GM23338 (cell line): ENCODE data around the gene DTNA.

ENCODE experiments used
- EZH2 ChIP-seq: fragments of 200-600 bp; sonication (generic); IDR thresholded peaks from one replicate; pipeline ENCODE4 v1.8.0; 2017; ENCODE audit warnings: antibody characterized with exemption, mild to moderate bottlenecking, low read depth; ENCODE audit not compliant: unreplicated experiment
- EZH2phosphoT487 ChIP-seq: fragments of 200-600 bp; sonication (generic); IDR thresholded peaks from one replicate; pipeline ENCODE4 v1.8.1; 2018; ENCODE audit warnings: antibody characterized with exemption; ENCODE audit not compliant: unreplicated experiment
- POLR2AphosphoS5 ChIP-seq: IDR thresholded peaks from 2 replicates; pipeline ENCODE4 v1.6.1; 2016; ENCODE audit warnings: antibody characterized with exemption, low read depth
- TF ChIP-seq, protein P1 (sequence below): IDR thresholded peaks from one replicate; pipeline ENCODE4 v1.6.1; 2018; ENCODE audit warnings: antibody characterized with exemption; ENCODE audit not compliant: unreplicated experiment
- TF ChIP-seq, protein P2 (sequence below), 2 experiments: fragments of 200-600 bp in 1 of 2; sonication (generic) in 1 of 2; conservative IDR thresholded peaks; 2 replicates each; pipeline versions ENCODE4 v1.5.1 to v1.6.1; 2016 to 2017; ENCODE audit warnings: antibody characterized with exemption in 2 of 2, low read depth in 2 of 2, mild to moderate bottlenecking in 2 of 2, moderate library complexity in 1 of 2

DNA sequence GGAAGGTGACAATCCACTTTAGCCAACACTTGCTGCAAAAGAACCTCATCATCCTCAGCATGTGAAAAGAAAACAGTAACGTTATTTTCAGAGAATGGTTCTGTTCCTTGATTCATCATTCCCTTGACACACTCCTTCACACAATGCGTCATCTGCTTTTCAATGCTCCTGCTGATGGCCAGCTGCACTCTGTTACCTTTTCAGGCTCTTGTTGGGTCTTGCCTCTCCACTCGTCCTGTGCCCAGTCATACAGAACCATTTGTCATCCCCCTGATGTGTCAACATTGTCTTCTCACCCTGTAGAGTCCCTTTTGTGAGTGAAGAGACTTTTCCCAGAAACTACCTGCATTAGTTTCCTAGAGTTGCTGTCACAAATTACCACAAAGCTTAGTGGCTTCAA is 12.2 kb upstream of the DTNA start:
- TF ChIP-seq, protein P1, sequence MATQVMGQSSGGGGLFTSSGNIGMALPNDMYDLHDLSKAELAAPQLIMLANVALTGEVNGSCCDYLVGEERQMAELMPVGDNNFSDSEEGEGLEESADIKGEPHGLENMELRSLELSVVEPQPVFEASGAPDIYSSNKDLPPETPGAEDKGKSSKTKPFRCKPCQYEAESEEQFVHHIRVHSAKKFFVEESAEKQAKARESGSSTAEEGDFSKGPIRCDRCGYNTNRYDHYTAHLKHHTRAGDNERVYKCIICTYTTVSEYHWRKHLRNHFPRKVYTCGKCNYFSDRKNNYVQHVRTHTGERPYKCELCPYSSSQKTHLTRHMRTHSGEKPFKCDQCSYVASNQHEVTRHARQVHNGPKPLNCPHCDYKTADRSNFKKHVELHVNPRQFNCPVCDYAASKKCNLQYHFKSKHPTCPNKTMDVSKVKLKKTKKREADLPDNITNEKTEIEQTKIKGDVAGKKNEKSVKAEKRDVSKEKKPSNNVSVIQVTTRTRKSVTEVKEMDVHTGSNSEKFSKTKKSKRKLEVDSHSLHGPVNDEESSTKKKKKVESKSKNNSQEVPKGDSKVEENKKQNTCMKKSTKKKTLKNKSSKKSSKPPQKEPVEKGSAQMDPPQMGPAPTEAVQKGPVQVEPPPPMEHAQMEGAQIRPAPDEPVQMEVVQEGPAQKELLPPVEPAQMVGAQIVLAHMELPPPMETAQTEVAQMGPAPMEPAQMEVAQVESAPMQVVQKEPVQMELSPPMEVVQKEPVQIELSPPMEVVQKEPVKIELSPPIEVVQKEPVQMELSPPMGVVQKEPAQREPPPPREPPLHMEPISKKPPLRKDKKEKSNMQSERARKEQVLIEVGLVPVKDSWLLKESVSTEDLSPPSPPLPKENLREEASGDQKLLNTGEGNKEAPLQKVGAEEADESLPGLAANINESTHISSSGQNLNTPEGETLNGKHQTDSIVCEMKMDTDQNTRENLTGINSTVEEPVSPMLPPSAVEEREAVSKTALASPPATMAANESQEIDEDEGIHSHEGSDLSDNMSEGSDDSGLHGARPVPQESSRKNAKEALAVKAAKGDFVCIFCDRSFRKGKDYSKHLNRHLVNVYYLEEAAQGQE: no peak
- TF ChIP-seq, protein P2, sequence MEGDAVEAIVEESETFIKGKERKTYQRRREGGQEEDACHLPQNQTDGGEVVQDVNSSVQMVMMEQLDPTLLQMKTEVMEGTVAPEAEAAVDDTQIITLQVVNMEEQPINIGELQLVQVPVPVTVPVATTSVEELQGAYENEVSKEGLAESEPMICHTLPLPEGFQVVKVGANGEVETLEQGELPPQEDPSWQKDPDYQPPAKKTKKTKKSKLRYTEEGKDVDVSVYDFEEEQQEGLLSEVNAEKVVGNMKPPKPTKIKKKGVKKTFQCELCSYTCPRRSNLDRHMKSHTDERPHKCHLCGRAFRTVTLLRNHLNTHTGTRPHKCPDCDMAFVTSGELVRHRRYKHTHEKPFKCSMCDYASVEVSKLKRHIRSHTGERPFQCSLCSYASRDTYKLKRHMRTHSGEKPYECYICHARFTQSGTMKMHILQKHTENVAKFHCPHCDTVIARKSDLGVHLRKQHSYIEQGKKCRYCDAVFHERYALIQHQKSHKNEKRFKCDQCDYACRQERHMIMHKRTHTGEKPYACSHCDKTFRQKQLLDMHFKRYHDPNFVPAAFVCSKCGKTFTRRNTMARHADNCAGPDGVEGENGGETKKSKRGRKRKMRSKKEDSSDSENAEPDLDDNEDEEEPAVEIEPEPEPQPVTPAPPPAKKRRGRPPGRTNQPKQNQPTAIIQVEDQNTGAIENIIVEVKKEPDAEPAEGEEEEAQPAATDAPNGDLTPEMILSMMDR (conservative IDR thresholded peaks at IDR 0.05; ENCODE audit: low read depth in 2 of 2): no peak
- TF ChIP-seq EZH2phosphoT487 (no peak), POLR2AphosphoS5 (no peak), EZH2 (no peak)
